Measurements from ENCODE around the gene KAT6B.
"Not testable (repeated sequence)": the region's sequence is repeated elsewhere in the genome, so short reads cannot be mapped to it uniquely, and the experiment has no call there.

KAT6B gene

DNA sequence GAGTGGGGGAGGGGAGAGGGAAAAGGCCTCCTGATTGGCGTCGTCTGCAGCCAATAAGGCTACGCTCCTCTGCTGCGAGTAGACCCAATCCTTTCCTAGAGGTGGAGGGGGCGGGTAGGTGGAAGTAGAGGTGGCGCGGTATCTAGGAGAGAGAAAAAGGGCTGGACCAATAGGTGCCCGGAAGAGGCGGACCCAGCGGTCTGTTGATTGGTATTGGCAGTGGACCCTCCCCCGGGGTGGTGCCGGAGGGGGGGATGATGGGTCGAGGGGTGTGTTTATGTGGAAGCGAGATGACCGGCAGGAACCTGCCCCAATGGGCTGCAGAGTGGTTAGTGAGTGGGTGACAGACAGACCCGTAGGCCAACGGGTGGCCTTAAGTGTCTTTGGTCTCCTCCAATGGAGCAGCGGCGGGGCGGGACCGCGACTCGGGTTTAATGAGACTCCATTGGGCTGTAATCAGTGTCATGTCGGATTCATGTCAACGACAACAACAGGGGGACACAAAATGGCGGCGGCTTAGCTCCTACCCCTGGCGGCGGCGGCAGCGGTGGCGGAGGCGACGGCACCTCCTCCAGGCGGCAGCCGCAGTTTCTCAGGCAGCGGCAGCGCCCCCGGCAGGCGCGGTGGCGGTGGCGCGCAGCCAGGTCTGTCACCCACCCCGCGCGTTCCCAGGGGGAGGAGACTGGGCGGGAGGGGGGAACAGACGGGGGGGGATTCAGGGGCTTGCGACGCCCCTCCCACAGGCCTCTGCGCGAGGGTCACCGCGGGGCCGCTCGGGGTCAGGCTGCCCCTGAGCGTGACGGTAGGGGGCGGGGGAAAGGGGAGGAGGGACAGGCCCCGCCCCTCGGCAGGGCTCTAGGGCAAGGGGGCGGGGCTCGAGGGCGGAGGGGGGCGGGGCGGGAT, at the start of gene KAT6B:
Gene KAT6B, plus strand, starts transcription at position 459 of the 903 bp plus-strand sequence. CDS start 16,258 bp downstream, outside the sequence.
- peak; percentile 100 for DNase-seq (ENCODE audit: low read depth in 2 of 2)

DNA sequence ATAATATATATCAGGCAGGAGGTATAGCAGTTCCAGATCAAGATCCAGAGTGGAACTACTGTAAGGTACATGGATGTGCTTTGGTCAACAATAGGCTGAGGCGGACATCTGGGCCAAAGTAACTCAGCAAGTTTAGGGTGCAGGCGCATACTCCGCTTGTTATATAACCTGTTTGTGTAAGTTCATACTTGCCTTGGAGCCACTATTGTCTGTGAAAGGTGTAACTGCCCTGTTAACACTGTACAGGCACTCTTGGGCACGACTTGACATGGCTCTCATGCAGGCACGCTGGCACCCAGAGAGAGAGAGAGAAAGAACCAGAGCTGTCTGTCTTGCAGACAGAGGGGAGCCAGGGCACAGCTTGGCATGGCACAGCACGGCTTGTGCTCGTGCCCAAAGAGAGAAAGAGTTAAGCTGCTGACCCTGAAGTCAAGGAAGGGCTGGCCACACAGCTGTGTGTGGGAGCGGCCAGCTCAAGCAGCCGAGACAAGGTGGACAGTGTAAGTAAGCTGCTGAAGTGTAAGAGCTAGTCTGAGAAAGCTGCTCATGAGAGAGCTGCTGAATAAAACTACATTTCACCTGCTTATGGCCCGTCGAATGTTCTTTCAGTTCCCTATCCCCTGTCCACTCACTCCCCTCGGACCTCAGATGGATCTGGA, 47.8 kb upstream of the KAT6B start:
- no peak for DNase-seq (ENCODE audit: low read depth in 2 of 2)

DNA sequence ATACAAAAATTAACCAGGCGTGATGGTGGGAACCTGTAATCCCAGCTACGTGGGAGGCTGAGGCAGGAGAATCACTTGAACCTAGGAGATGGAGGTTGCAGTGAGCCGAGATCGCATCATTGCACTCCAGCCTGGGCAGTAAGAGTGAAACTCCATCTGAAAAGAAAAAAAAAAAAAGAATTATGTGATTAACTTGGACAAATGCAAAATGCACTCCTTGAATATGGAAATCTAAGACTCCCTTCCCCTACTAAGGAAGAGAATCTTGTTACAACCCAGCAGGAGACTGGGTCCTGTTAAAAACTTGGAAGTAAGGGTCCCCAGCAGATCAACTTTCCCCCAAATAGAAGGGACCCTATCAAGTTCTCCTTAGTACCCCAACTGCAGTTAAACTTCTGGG, 44.5 kb upstream of the KAT6B start:
- DNase-seq (ENCODE audit: low read depth in 2 of 2): not testable (repeated sequence)

DNA sequence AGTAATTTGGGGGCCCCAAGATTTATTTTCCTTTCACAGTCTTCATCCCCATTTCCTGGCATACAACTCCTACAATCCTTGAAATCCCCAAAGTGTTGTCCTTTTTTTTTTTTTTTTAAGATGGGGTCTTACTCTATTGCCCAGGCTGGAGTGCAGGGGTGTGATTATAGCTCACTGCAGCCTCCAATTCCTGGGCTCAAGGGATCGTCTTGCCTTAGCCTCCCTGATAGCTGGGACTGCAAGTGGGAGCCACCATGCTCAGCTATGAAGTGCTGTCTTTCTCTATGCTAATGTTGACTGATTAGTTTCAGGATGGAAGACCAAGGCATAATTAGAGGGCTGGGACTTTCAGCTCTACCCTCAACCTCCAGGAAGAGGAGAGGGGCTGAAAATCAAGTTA, 41.9 kb upstream of the KAT6B start:
- DNase-seq (ENCODE audit: low read depth in 2 of 2): no peak

DNA sequence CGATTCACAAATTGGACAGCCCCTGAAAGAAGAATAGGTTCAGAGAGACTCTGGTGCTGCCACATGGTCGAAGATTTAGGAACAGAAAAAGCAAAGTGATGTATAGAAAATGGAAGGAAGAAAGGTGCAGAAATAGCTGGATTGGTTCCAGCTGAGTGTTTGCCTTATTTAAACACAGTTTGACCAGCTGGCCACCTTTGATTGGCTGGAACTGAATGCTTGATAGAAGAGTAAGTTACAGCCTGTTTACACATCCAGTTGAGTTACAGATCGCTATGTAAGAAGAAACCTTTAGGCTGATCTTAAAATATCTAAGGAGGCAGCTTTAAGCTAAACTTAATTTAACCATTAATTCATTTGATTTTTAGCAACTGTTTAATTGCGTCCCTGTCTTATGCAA, 40.3 kb upstream of the KAT6B start:
- DNase-seq (ENCODE audit: low read depth in 2 of 2): no peak

DNA sequence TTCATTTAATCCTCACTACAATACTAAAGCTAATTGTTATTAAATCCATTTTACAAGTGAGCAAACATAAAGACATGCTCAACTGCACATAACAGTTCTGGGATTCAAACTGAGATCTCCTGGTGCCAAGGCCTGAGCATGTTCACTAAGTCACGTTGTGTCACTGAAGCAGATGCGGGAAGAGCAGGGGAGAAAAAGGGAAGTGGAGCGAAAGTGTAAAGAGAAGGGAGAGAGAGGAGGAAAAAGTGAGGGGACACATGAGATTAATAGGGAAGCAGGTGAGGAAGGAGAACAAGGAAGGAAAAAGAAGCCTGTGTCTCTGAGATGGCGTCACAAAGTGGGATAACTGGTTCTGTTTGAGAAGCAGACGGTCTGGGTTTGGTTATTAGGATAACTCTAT, 38.9 kb upstream of the KAT6B start:
- no peak for DNase-seq (ENCODE audit: low read depth in 2 of 2)

DNA sequence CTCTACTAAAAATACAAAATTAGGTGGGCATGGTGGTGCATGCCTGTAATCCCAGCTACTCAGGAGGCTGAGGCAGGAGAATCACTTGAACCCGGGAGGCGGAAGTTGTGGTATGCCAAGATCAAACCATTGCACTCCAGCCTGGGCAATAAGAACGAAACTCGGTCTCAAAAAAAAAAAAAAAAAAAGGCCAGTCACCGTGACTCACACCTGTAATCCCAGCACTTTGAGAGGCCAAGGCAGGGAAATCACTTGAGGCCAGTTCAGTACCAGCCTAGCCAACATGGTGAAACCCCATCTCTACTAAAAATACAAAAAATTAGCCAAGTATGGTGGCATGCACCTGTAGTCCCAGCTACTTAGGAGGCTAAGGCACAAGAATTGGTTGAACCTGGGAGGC, 34.4 kb upstream of the KAT6B start:
- DNase-seq (ENCODE audit: low read depth in 2 of 2): not testable (repeated sequence)

DNA sequence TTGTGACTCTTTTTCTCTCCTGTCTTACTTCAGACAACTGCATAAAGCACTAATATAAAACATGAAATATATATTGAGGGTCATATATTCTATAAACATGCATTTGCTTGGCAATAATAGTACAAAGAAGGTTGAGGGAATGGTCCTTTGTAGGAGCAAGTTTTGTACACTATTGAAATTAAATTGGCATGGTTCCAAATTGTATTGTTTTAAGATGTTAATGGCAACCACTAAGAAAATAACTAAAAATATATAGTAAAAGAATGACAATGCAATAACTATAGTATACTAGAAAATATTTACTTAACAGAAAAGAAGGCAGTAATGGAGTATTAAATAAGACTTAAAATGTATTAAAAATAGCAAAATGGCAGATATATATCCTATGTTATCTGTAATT, 33.7 kb upstream of the KAT6B start:
- DNase-seq (ENCODE audit: low read depth in 2 of 2): no peak

DNA sequence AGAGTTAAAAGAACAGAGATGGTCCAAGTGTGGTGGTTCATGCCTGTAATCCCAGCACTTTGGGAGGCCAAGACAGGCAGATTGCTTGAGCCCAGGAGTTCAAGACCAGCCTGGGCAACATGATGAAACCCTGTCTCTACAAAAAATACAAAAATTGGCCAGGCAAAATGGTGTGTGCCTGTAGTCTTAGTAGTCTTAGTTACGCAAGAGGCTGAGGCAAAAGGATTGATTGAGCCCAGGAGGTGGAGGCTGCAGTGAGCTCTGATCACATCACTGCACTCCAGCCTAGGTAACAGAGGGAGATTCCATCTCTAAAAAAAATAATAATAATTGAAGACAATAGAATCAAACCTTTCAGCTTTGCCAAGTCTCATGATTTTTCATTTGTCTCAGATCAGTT, 33.2 kb upstream of the KAT6B start:
- DNase-seq (ENCODE audit: low read depth in 2 of 2): not testable (repeated sequence)

DNA sequence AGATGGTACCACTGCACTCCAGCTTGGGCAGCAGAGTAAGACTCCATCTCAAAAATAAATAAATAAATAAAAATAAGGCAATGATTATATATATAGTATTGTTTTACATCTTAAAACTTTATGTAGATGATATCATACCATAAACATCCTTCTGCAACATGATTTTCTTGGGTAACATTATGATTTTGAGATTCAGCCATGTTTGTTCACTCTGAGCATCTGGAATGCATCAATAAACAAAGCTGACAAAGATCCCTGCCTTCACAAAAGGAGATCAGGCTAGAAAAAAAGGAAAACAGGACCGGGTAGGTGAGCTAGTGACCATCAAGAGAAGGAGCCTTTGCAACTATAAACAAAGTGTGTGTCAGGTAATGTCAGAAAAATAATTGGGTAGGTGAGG, 31.9 kb upstream of the KAT6B start:
- DNase-seq (ENCODE audit: low read depth in 2 of 2): no peak

DNA sequence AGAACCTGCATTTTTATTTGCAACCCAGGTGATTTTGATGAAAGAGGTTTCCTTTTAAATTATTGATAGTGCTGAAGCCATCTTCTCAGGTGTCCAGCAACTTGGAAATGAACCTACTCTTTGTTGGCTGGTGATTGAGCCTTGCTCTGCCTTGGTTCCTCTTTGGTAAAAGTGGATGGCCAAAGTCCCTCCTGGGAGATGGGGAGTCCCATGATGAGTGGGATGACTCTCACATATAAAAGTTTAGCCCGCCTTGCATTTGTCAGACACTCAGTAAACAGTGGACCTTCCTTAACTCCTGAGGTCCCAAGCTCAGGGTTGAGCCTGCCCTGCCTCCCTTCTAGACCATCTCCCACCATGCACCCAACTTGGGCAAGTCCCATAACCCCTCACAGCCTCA, 28.9 kb upstream of the KAT6B start:
- DNase-seq (ENCODE audit: low read depth in 2 of 2): no peak

DNA sequence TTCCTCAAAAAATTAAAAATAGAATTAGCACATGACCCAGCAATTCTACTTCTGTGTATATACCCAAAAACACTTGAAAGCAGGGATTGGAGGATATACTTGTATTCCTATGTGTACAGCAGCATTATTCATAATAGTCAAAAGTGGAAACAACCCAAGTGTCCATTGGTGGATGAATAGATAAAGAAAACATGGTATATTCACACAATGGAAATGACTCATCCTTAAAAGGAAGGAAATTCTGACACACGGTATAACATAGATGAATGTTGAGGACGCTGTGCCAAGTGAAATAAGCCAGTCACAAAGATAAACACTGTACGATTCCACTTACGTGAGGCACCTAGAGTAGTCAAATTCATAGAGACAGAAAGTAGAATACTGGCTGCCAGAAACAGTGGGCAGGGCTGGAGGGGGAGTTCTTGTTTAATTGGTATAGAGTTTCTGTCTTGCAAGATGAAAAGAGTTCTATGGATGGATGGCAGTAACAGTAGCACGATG, 26.6 kb upstream of the KAT6B start:
- no peak for DNase-seq (ENCODE audit: low read depth in 2 of 2)

DNA sequence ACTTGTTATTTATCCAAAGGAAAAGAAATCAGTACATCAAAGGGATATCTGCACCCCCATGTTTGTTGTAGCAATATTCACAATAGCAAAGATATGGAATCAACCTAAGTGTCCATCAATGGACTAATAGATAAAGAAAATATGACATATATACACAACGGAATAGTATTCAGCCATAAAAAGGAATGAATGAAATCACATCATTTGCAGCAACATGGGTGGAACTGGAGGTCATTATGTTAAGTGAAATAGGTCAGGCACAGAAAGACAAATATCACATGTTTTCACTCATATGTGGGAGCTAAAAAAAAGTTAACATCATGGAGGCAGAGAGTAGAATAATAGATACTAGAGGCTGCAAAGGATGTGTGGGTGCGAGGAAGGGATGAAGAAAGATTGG, 25.0 kb upstream of the KAT6B start:
- no peak for DNase-seq (ENCODE audit: low read depth in 2 of 2)

DNA sequence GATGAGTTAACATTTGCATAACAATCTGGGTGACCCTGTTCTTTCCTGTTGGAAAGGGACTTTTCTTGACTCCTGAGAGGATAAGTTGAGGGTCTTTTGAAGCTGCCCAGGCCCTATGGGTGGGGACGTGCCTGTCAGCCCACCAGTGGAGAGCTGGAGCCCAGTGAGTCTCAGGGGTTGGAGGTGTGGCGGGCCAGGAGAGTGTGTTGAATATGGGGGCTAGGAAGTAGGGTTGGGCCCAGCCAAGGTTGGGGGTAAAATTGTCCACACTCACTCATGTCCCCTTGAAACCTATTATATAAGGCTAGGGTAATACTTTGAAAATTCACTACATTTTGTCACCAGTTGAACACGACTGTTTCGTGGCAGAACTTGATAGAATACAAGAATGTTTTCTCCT, 17.9 kb upstream of the KAT6B start:
- no peak for DNase-seq (ENCODE audit: low read depth in 2 of 2)

DNA sequence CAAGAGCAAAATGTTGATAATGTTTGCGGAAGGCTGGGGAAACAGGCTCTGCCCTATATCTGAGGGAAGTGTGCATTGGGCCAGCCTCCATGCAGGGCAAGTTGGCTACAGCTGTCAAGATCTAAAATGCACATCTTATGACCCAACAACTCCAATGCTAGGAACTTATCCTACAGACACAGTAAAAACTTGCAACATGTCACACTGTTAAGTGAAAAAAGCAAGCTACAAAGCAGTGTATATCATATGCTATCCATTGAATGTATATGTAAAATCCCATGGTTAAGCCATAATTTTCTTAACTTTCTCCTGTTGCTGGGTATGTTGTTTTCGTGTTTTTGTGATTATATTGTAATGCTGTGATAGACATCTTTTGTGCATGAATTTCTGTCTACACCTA, 16.3 kb upstream of the KAT6B start:
- DNase-seq (ENCODE audit: low read depth in 2 of 2): no peak

DNA sequence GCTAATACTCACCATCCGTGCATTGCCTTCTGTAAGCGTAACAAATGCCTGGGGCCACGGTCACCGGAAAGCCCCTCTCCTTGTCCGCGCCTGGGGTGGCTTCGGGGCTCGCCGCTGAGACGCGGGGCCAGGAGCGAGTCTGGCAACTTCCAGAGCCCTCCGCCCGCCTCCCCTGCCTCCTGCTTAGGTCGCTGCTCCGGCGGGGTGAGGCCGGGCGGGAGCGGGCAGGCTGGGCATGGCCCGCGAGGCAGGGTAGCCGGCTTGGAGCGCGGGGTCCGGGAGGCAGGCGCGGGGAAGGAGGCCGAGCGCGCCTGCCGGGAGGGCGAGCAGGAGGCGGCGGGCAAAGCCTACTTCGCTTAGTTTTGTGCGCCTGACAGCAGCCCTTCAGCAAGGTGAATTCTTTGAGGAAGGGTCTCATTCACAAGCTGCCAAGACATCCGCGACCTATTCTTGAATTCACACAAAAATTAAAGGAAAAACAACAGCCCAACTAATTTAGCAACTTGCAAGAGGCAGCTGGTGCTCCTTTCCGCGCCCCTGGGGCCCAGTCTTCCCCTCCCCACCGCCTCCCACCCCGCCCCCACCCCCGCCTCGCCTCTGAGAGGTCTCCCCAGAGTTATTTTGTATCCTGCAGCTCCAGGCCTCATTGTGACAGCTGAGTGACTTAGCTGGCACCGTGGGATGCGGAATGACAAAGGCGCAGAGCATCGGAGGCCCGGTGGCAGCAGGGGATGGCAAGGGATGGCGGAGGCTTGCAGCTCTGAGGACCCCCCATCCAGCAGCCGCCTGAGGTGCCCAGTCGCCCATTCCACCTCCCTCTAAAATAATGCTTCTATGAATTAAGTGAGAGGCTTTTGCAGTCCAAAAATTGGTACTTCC, 12.8 kb upstream of the KAT6B start:
- no peak for DNase-seq (ENCODE audit: low read depth in 2 of 2)

DNA sequence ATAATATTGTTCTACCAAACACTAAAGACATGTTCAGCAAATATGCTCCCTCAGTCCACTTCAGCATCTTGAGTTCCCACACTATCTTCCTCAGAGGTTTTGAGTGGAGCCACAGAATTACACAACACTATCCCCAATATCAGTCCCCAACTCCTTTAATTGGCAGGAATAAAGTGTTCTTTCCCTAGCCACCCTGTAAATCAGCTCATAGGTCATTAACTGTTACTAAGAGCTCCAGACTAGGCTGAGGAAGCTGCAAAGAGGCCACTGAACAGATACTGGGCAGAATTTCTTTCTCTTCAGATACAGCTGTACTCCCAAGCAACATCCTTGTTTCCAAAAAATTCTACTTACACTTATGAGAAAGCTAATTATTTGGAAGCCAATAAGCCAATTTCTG, 11.6 kb upstream of the KAT6B start:
- no peak for DNase-seq (ENCODE audit: low read depth in 2 of 2)

DNA sequence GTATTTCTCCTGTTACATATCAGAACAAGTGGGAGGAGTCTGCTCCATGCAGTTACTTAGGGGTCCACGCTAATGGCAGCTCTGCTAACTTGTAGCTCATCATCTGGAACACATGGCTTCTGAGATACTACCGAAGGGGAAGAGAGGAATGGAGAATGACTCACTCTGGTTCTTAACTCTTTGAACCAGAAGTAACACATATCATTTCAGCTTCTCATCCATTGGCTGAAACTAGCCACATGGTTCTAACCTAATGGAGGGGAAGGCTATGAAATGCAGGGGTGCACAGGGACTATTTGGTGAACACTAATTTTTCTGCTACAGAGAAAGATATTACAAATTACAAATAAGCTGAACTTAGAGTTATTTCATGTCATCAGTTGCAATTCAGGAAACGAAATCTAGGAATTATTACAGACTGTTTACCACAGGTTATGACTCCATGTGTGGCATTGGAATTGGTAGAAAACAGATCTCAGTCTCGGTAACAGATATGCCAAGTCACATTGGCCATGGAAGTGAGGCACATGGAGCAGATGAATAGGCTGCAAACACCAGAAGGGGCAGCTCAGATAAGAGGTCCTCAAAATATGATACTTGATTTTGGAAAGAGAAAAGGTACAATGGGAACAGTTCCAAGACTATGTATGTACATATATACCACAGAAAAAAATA, 9.4 kb upstream of the KAT6B start:
- DNase-seq (ENCODE audit: low read depth in 2 of 2): no peak

DNA sequence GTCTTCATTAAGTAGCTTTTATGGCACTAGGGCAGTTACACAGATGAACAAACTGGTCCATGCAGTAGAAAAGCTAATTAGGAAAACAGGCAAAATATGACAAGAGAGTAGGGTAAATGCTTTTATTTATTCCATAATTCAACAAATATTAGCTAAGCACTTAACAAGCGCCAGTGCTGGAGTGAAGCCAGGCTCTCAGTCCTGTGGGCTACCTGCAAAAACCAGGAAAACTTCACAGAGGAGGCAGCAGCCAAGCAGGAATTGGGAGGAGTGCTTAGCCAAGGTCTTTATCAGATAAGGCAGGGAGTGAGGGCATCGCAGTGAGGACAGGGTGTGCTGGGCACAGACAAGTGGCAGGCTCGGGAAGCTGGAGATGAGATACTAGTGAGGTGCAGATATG, 4.9 kb upstream of the KAT6B start:
- no peak for DNase-seq (ENCODE audit: low read depth in 2 of 2)

DNA sequence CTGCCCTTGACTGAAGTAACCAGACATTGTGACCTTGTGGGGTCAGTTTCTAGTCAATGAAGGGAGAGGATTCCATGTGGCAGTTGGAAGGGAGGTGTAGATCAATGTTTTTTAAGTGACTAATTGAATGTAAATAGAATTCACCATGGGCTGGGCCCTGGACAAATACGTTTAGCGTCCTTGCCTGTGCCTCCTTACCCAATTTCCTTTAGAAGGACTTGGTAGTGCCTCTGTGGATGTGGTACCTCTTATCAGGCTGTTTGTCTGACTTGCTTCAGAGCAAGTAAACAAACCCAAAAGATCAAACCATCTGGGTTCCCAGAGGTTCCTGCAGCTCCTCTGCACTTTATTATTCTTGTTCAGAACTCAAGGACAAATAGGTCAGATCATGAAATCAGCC, 4.3 kb upstream of the KAT6B start:
- DNase-seq (ENCODE audit: low read depth in 2 of 2): no peak

DNA sequence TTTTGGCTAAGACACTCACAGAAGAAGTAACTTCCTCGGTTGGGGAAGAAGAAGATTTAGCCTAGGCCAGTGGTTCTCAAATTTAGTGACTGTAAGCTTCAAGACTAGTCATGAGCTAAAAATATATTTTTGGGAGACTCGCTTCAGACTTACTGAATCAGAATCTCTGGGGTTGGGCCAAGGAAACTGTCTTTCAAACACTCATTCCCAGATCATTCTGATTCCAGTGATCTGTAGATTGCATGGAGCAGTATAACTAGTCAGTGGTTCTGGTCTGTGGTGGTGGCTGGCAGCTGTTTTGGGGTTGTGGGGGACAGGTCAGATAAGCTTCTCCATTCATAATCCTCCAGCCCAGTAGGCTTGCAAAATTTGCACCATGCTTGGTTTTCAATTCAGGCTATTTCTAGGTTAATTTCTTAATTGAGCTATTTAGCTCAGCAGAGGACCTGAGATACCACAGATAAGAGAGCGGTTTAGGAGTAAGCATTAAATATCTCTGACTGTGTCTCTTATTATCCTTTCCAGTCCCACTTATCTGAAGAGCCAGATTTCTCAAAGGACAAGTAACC, 3.8 kb upstream of the KAT6B start:
- DNase-seq (ENCODE audit: low read depth in 2 of 2): no peak
